HUES64 (cell line): ENCODE data around the gene KRTAP5-3.
"Not testable (repeated sequence)": the region's sequence is repeated elsewhere in the genome, so short reads cannot be mapped to it uniquely, and the experiment has no call there.

Source experiments
- H3K27ac ChIP-seq: 2 replicates; pipeline ENCODE4 v1.7.0; 2013; ENCODE audit warnings: low read depth, low read length, inconsistent platforms
- H3K27me3 ChIP-seq: 2 replicates; pipeline ENCODE4 v1.6.1; 2013; ENCODE audit warnings: mild to moderate bottlenecking, low read length; ENCODE audit not compliant: insufficient read depth
- H3K36me3 ChIP-seq: 2 replicates; pipeline ENCODE4 v1.6.1; 2013; ENCODE audit warnings: mild to moderate bottlenecking, low read length; ENCODE audit not compliant: insufficient read depth
- H3K4me1 ChIP-seq: 2 replicates; pipeline ENCODE4 v1.6.1; 2013; ENCODE audit warnings: mild to moderate bottlenecking, low read length, moderate library complexity; ENCODE audit not compliant: insufficient read depth
- H3K4me3 ChIP-seq: 2 replicates; pipeline ENCODE4 v1.5.1; 2013; ENCODE audit warnings: mild to moderate bottlenecking, low read length, moderate library complexity
- H3K9ac ChIP-seq: 2 replicates; pipeline ENCODE4 v1.6.1; 2013; ENCODE audit warnings: mild to moderate bottlenecking, low read depth, low read length
- H3K9me3 ChIP-seq: 2 replicates; pipeline ENCODE4 v1.6.1; 2013; ENCODE audit warnings: low read depth, low read length; ENCODE audit not compliant: insufficient read depth
- WGBS: fragments of 150-250, 120-280 bp; methylation state at CpG from one replicate; pipeline ENCODE4 v1.1.7; 2013; ENCODE audit warnings: missing lambda C conversion rate; 5-methylcytosine and 5-hydroxymethylcytosine counted together

KRTAP5-3 gene

DNA sequence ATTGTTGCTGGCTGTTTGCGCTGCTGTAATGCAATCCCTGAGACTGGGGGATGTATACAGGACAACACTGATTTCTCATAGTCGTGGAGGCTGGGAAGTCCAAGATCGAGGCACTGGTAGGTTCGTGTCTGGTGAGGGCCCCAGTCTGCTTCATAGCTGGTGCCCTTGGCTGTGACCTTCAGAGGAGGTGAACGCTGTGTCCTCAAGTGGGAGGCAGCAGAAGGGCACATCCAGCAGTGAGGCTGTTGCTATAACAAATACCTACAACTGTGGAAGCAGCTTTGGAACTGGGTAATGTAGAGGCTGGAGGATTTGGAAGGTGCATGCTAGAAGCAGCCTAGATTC is 42.6 kb upstream of the KRTAP5-3 start:
- 73% methylated on average over 5 of the region's 5 CpGs for WGBS
- no peaks in the 10 kb centered on the region for H3K36me3 ChIP-seq

GRCh38 chr11:1650034-1650917 is 42.0 kb upstream of the KRTAP5-3 start:
- Histone ChIP-seq H3K4me3 (no peak overlapping the region), H3K36me3 (no peaks in the 10 kb centered on the region), H3K9me3 (no peaks in the 10 kb centered on the region), H3K27me3 (peaks cover 11% of the 10 kb centered on the region), H3K9ac (no peak overlapping the region), H3K4me1 (no peaks in the 10 kb centered on the region), H3K27ac (no peak overlapping the region)
- WGBS, result 80% methylated on average over 15 of the region's 15 CpGs

More for the DNA sequence above, 42.6 kb upstream of the KRTAP5-3 start:
- no peak overlapping the region for H3K4me3 ChIP-seq
- no peak overlapping the region for H3K27ac ChIP-seq
- H3K27me3 ChIP-seq, result peaks cover 11% of the 10 kb centered on the region
- no peak overlapping the region for H3K9ac ChIP-seq
- no peaks in the 10 kb centered on the region for H3K9me3 ChIP-seq
- H3K4me1 ChIP-seq, result no peaks in the 10 kb centered on the region

DNA sequence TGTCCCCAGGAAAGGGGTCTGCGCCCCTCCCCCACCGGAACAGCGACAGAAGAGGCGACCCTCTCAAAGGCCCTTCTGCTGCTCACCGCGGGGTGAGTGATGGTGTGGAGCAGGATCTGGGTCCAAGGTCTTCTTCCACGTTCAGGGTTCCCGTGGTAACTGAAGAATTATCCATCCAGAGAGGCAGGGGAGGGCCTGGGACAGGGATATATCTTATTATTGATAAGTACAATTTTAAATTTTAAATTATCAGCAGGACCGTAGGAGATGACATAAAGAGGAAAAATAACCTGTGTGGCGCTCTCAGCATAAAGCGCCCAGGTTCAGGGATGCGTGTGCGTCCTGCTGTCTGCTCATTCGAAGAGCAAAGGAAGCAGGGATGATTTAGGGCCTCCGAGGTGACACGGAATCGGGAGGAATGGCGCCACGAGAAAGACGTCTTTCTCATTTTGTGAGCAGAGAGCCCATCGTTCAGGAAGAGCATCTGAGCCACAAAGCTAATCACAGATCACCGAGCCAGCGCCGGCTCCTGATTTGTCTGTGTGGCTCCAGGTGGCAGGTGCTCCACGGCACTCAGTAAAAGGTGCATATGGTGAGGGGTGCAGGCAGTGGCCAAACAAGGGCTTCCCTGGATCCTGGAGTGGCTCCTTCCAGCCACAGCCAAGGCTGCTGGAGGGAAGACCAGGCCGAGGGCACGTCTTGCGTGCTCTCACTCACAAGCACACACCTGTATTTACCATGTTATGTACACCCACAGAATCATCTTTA is 40.6 kb upstream of the KRTAP5-3 start:
- no peaks in the 10 kb centered on the region for H3K4me1 ChIP-seq
- no peaks in the 10 kb centered on the region for H3K9me3 ChIP-seq
- H3K9ac ChIP-seq, result no peak overlapping the region
- no peak overlapping the region for H3K4me3 ChIP-seq
- H3K27me3 ChIP-seq, result peaks cover 7% of the 10 kb centered on the region
- 92% methylated on average over 28 of the region's 28 CpGs for WGBS
- no peak overlapping the region for H3K27ac ChIP-seq
- H3K36me3 ChIP-seq, result no peaks in the 10 kb centered on the region

DNA sequence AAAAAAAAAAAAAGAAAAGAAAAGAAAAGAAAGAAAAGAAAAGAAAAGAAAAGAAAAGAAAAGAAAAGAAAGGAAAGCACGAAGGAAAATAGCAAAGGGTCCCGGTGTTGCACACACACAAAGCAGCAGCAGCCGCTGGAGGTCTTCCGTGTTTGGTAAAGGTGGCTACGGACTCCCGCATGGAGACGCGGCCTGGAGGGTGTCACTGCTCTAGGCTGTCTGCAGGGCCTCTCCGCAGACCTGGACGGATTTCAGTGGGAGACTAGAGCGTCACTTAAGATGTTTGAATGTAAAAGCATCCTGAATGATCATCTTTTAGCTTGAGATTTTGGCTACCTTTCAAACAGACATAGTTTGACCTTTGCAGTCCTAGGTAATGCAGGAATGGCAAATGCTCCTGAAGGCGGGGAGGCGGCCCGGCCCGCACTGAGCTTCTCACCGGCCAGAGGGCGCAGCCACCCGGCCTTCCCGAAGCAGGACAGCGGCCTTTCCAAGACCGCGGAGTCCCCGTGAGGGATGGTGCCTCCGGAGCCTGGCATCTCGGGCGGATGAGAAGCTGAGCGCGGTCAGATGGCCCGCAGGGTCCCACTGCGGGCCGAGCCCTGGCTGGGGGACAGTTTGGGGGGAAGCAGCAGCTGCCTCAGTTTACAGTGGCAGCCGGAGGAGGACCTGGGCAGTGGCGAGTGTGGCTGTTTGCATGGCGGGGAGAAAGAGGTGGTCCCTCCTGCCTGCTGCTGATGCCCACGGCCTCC is 39.8 kb upstream of the KRTAP5-3 start:
- Histone ChIP-seq H3K27me3 (peaks cover 3% of the 10 kb centered on the region), H3K9me3 (no peaks in the 10 kb centered on the region), H3K9ac (no peak overlapping the region), H3K4me1 (no peaks in the 10 kb centered on the region), H3K4me3 (no peak overlapping the region), H3K36me3 (no peaks in the 10 kb centered on the region), H3K27ac (no peak overlapping the region)
- 93% methylated on average over 35 of the region's 35 CpGs for WGBS

DNA sequence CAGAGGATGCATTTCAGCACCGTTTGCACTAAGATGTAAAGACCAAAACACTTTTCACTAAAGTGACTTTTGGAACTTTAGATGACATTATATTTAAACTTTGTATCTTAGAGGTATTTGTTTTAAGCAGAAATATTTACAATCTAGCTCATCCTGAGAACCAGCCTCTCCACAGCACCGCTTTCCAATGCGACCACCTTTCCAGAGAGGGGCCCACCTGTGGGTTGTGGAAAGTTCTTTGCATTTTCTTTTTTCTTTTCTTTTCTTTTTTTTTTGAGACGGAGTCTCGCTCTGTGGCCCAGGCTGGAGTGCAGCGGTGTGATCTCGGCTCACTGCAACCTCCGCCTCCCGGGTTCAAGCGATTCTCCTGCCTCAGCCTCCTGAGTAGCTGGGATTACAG is 38.3 kb upstream of the KRTAP5-3 start:
- not testable (repeated sequence) for H3K9ac ChIP-seq, H3K9me3 ChIP-seq, H3K4me1 ChIP-seq, H3K27ac ChIP-seq, H3K4me3 ChIP-seq, H3K27me3 ChIP-seq, H3K36me3 ChIP-seq
- 80% methylated on average over 8 of the region's 10 CpGs for WGBS

- no peak overlapping the region for H3K4me3 ChIP-seq
- H3K9me3 ChIP-seq, result no peaks in the 10 kb centered on the region
- H3K27me3 ChIP-seq, result peaks cover 3% of the 10 kb centered on the region; the same call in 1 of the 2 replicates
- no peak overlapping the region for H3K27ac ChIP-seq
- 92% methylated on average over 12 of the region's 12 CpGs for WGBS
- H3K4me1 ChIP-seq, result no peaks in the 10 kb centered on the region
- no peak overlapping the region for H3K9ac ChIP-seq
- no peaks in the 10 kb centered on the region for H3K36me3 ChIP-seq
Measured at GRCh38 chr11:1645357-1645821, 37.1 kb upstream of the KRTAP5-3 start.

GRCh38 chr11:1644601-1645356 is 36.5 kb upstream of the KRTAP5-3 start:
- 92% methylated on average over 19 of the region's 20 CpGs for WGBS

GRCh38 chr11:1643146-1643690 is 35.0 kb upstream of the KRTAP5-3 start:
- no peak overlapping the region for H3K27ac ChIP-seq
- no peaks in the 10 kb centered on the region for H3K9me3 ChIP-seq
- peaks cover 3% of the 10 kb centered on the region; the same call in 1 of the 2 replicates for H3K27me3 ChIP-seq
- H3K36me3 ChIP-seq, result no peaks in the 10 kb centered on the region
- H3K4me3 ChIP-seq, result no peak overlapping the region
- H3K9ac ChIP-seq, result no peak overlapping the region
- WGBS, result 95% methylated on average over 18 of the region's 20 CpGs
- H3K4me1 ChIP-seq, result no peaks in the 10 kb centered on the region

More at GRCh38 chr11:1644601-1645356, 36.5 kb upstream of the KRTAP5-3 start:
- Histone ChIP-seq H3K36me3 (no peaks in the 10 kb centered on the region), H3K9ac (no peak overlapping the region), H3K9me3 (no peaks in the 10 kb centered on the region), H3K4me3 (no peak overlapping the region), H3K27me3 (peaks cover 3% of the 10 kb centered on the region; the same call in 1 of the 2 replicates), H3K4me1 (no peaks in the 10 kb centered on the region), H3K27ac (no peak overlapping the region)

DNA sequence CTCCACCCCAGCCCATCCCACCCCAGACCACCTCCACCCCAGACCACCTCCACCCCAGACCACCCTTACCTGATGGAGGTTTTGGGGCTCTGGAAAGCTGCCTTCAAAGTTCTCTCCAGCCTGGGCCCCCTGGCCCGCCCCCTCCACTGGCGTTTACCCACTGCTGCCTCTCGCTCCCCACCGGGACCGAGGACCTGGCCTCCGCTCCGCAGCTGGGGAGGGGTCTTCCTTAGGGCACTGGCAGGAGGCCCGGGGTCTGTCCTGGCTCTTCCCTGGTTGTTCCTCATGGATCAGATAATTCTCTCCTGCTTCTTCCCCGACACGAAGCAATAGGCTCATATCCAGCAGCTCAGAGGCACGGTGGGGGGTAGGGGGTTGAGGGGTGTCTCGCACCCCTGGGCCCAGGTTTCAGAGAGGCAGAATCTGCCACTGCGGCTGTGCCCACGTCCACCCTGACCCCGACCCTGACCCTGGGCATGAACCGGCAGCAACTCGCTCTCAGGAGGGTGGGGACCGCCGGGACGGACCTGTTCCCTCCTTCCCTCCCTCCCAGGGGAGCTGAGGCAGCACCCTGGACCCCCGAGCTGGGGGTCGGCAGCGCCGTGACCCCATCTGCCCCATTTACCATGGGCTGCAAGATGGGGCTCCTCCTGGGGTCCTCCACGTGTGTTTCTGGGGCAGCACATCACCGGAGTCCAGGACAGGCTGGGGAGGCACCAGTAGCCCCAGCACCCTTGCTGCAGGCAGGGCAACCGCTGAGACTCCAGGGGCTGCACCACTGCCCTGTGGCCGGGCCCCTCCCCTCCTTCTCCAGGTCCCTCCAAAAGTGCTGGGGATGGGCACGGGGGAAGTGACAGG is 34.3 kb upstream of the KRTAP5-3 start:
- H3K9ac ChIP-seq, result no peak overlapping the region
- 85% methylated on average over 29 of the region's 29 CpGs for WGBS
- no peaks in the 10 kb centered on the region for H3K9me3 ChIP-seq
- no peak overlapping the region for H3K4me3 ChIP-seq
- H3K27ac ChIP-seq, result no peak overlapping the region
- peaks cover 3% of the 10 kb centered on the region; the same call in 1 of the 2 replicates for H3K27me3 ChIP-seq
- H3K36me3 ChIP-seq, result no peaks in the 10 kb centered on the region
- H3K4me1 ChIP-seq, result no peaks in the 10 kb centered on the region
